MCF 10A (cell line): ENCODE measurements around the gene ZNF283. TPM values are rescaled to one million over a fixed set of nuclear protein-coding genes. Genes with fewer than 3 reads are reported as not detected.

Source experiments
- BruUV-seq: library from RNA; stranded (reverse); fragments of 400-500 nt; replicated peaks from 2 replicates; lab custom pipeline; 2021; lab: Mats Ljungman, UMichigan
- CTCF ChIA-PET: fragments of 300-600 bp; sonication (Branson Sonifier 250); formaldehyde crosslinking; extraction: SDS; loops from one replicate; lab custom pipeline; 2021; ENCODE audit warnings: antibody characterized with exemption, inconsistent platforms; lab: Yijun Ruan, JAX
- POLR2A ChIA-PET: fragments of 300-600, 350-650 bp; sonication (Branson Sonifier 250); formaldehyde crosslinking; extraction: SDS; loops from one replicate; lab custom pipeline; 2020; ENCODE audit warnings: antibody characterized with exemption, inconsistent platforms; lab: Yijun Ruan, JAX
- DNase-seq: peaks from one replicate; pipeline ENCODE4 v3.0.0-alpha.2; 2018; ENCODE audit not compliant: unreplicated experiment
- H3K27ac Mint-ChIP-seq: one replicate; pipeline ENCODE4 v1.8.0; 2022; ENCODE audit warnings: mild to moderate bottlenecking, low read depth, mixed read lengths; ENCODE audit not compliant: unreplicated experiment
- H3K27me3 Mint-ChIP-seq: one replicate; pipeline ENCODE4 v1.8.0; 2022; ENCODE audit warnings: mixed read lengths; ENCODE audit not compliant: insufficient read depth, unreplicated experiment
- H3K36me3 Mint-ChIP-seq: one replicate; pipeline ENCODE4 v1.8.0; 2022; ENCODE audit warnings: mild to moderate bottlenecking, moderate library complexity, mixed read lengths; ENCODE audit not compliant: insufficient read depth, unreplicated experiment
- H3K4me1 Mint-ChIP-seq: one replicate; pipeline ENCODE4 v1.8.0; 2022; ENCODE audit warnings: mixed read lengths; ENCODE audit not compliant: insufficient read depth, unreplicated experiment
- H3K4me3 Mint-ChIP-seq: one replicate; pipeline ENCODE4 v1.8.0; 2022; ENCODE audit warnings: mild to moderate bottlenecking, moderate library complexity, mixed read lengths; ENCODE audit not compliant: unreplicated experiment
- H3K9me3 Mint-ChIP-seq: one replicate; pipeline ENCODE4 v1.8.0; 2022; ENCODE audit warnings: mixed read lengths; ENCODE audit not compliant: unreplicated experiment
- intact Hi-C: fragments of 100-400 bp; cut with micrococcal nuclease; formaldehyde crosslinking; loops from 2 replicates; pipeline ENCODE4 v1.14.1; 2022
- total RNA-seq: library from RNA; stranded (reverse); gene quantifications from 2 replicates; pipeline ENCODE4 v1.2.3, GENCODE V29; 2022
- TF ChIP-seq, protein P1 (sequence below): fragments of 200-600 bp; IDR thresholded peaks from one replicate; pipeline ENCODE4 v1.8.0; 2022; ENCODE audit warnings: antibody characterized with exemption, mild to moderate bottlenecking; ENCODE audit not compliant: unreplicated experiment

ZNF283 gene
- total RNA-seq, 1 experiment from 2014 or later = 15.4 TPM

DNA sequence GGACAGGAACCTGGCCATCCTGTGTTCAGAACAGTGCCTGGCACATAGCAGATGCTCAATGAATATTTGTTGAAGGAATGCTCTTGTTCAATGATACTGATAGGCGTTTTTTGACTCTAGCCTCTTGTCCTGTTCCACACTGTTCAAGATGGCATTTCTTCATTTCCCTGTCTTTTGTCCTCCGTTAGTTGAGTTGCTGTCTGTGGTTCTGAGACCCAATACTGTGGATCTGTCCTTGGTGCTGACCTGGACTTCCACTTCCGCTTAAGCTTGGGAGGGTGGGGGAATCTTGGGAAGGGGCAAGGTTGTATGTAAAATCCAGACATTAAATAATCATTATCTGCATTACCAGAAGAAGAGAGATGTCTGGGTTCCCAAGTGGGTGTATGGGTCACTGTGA lies 38.1 kb upstream of the ZNF283 start:
- peak; percentile 63 for DNase-seq
- H3K36me3 Mint-ChIP-seq = peaks cover 3% of the 10 kb centered on the region
- TF ChIP-seq, protein P1, sequence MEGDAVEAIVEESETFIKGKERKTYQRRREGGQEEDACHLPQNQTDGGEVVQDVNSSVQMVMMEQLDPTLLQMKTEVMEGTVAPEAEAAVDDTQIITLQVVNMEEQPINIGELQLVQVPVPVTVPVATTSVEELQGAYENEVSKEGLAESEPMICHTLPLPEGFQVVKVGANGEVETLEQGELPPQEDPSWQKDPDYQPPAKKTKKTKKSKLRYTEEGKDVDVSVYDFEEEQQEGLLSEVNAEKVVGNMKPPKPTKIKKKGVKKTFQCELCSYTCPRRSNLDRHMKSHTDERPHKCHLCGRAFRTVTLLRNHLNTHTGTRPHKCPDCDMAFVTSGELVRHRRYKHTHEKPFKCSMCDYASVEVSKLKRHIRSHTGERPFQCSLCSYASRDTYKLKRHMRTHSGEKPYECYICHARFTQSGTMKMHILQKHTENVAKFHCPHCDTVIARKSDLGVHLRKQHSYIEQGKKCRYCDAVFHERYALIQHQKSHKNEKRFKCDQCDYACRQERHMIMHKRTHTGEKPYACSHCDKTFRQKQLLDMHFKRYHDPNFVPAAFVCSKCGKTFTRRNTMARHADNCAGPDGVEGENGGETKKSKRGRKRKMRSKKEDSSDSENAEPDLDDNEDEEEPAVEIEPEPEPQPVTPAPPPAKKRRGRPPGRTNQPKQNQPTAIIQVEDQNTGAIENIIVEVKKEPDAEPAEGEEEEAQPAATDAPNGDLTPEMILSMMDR = no peak
- intact Hi-C loops = no loop called here
- ChIA-PET CTCF (interaction anchor here (2.8 kb wide), 1 partner anchor 20 kb away, joined by 9 read pairs; no protein-coding TSS in a partner anchor), POLR2A (no interaction called here)
- H3K27ac Mint-ChIP-seq = no peak overlapping the region
- H3K27me3 Mint-ChIP-seq = no peaks in the 10 kb centered on the region
- H3K4me3 Mint-ChIP-seq = no peak overlapping the region
- H3K9me3 Mint-ChIP-seq = no peaks in the 10 kb centered on the region
- peaks cover 32% of the 10 kb centered on the region for H3K4me1 Mint-ChIP-seq
- no TSS peak for BruUV-seq

GRCh38 chr19:43790587-43790986 lies 36.5 kb upstream of the ZNF283 start:
- POLR2A ChIA-PET = no interaction called here
- Mint-ChIP-seq H3K27ac (no peak overlapping the region), H3K4me3 (no peak overlapping the region), H3K9me3 (no peaks in the 10 kb centered on the region), H3K4me1 (peaks cover 16% of the 10 kb centered on the region), H3K27me3 (no peaks in the 10 kb centered on the region), H3K36me3 (no peaks in the 10 kb centered on the region)
- TF ChIP-seq, protein P1 = no peak
- CTCF ChIA-PET = no interaction called here
- no peak for DNase-seq
- intact Hi-C loops = no loop called here
- BruUV-seq = no TSS peak

DNA sequence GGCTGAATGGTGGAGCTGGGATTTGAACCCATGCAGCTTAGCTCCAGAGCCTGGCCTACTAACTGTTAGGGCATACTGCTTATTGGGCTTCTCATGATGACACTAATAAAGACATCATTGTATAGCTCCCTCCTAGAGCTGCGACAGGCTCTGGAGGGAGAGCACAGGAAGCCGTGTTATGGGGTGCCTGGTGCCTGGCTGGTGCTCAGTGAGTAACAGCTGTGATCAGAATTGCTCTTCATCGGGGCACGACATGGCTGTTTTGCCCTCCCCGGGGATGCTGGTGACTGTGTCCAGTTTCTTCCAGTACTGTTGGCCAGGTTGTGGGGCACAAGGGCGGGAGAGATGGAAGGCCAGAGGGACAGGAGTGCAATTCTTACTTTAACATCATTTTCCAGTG lies 30.0 kb upstream of the ZNF283 start:
- ChIA-PET CTCF (interaction anchor here (0.6 to 2.5 kb wide), 5 partner anchors 12 to 80 kb away, joined by 3 to 7 read pairs (median 6); no protein-coding TSS in a partner anchor), POLR2A (interaction anchor here (0.5 kb wide), 1 partner anchor 256 kb away, joined by 3 read pairs; no protein-coding TSS in a partner anchor)
- no TSS peak for BruUV-seq
- Mint-ChIP-seq H3K9me3 (peaks cover 7% of the 10 kb centered on the region), H3K27ac (no peak overlapping the region), H3K36me3 (no peaks in the 10 kb centered on the region), H3K4me3 (peak overlapping the region; percentile 67), H3K4me1 (peaks cover 22% of the 10 kb centered on the region), H3K27me3 (no peaks in the 10 kb centered on the region)
- intact Hi-C loops = no loop called here
- TF ChIP-seq, protein P1 = no peak
- DNase-seq = no peak

DNA sequence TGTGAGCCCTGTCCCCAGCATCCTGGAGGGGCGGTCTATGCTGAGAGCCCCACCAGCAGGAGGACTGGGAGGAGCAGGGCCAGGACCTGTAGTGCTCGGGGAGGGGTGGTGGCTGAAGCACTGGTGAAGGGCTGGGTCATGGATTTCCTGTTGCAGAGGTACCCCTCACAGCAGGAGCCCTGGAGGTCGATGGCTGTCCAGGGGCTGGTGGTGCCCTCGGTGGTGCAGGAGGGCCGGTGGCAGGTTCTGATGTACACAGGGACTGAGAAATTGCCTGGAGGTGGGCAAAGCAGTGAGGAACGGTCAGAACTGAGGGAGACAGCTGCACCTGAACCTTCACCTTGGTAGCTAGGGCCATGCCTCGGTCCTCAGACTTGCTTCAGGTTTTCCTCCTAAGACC lies 29.6 kb upstream of the ZNF283 start:
- peaks cover 7% of the 10 kb centered on the region for H3K9me3 Mint-ChIP-seq
- TF ChIP-seq, protein P1 = no peak
- H3K4me3 Mint-ChIP-seq = peak overlapping the region; percentile 67
- peaks cover 22% of the 10 kb centered on the region for H3K4me1 Mint-ChIP-seq
- H3K27ac Mint-ChIP-seq = no peak overlapping the region
- intact Hi-C loops = no loop called here
- CTCF ChIA-PET = interaction anchor here (0.6 to 2.5 kb wide), 5 partner anchors 12 to 80 kb away, joined by 3 to 7 read pairs (median 6); no protein-coding TSS in a partner anchor
- no TSS peak for BruUV-seq
- H3K27me3 Mint-ChIP-seq = no peaks in the 10 kb centered on the region
- H3K36me3 Mint-ChIP-seq = no peaks in the 10 kb centered on the region
- POLR2A ChIA-PET = interaction anchor here (0.5 kb wide), 1 partner anchor 257 kb away, joined by 3 read pairs; no protein-coding TSS in a partner anchor
- no peak for DNase-seq
